ENCODE measurements around the gene COL6A3.

- TF ChIP-seq CTCF (conservative IDR thresholded peaks at IDR 0.05 in 1 of 2, IDR thresholded peaks at IDR 0.05 in 1 of 2; ENCODE audit: low read depth in 1 of 2, low read length in 2 of 2) (no peak), EZH2 (IDR thresholded peaks at IDR 0.05; ENCODE audit: low read length, missing control alignments) (no peak)
Observed at GRCh38 chr2:237351796-237352195, 62.2 kb downstream of the COL6A3 start.
